GM12878 (cell line): Measurements from ENCODE around the gene AZGP1. TPM values are rescaled to one million over a fixed set of nuclear protein-coding genes. Genes with fewer than 3 reads are reported as not detected.

Experiments used
- polyA plus RNA-seq, 11 experiments: library from polyadenylated mRNA; depleted of rRNA in 4 of 11; unstranded in 6 of 11; stranded (reverse) in 5 of 11; fragments of >200 nt; fragmentation: Nextera tagmentation in 4 of 11; fragmentation: Illumina TruSeq in 1 of 11; extraction: Ambion mirVana in 4 of 11; extraction: Trizol in 1 of 11; gene quantifications; 1 replicate in 1 of 11; 2 replicates in 10 of 11; pipeline versions ENCODE4 v1.2.1 to v1.2.3, GENCODE V29; 2011 to 2016; ENCODE audit warnings: inconsistent platforms in 2 of 11, missing spikeins in 2 of 11, low read depth in 1 of 11
- small RNA-seq: library from RNA; depleted of rRNA; stranded (forward); fragments of <200 nt; gene quantifications from one replicate; pipeline ENCODE3, GENCODE V24; 2014
- total RNA-seq, 4 experiments: library from RNA; depleted of rRNA in 3 of 4; stranded (reverse); fragments of >200 nt in 3 of 4; fragmentation: Illumina TruSeq in 1 of 4; extraction: Trizol in 1 of 4; gene quantifications; 2 replicates each; pipeline versions ENCODE4 v1.2.1 to v1.2.3, GENCODE V29; 2013 to 2021

AZGP1 gene
- total and polyA plus RNA-seq, 10 of the 15 experiments (the other 5 are each of a cell fraction or from before 2014, with no cell fraction given), result 0.18 to 0.64 (median 0.29) TPM; not detected in 5

Small RNA genes within 50 kb of the gene (small RNA-seq; reads per million reads assigned to genes)
- not detected for gene RF00019
- not detected for gene RF00561

Other genes with a start within 250 kb of the AZGP1 start
Only the 7 nearest of the 21 such genes appear.
- 0.22 and 0.34 TPM in 2 replicates for gene OR2AE1, start 99.0 kb downstream of the AZGP1 start, total RNA-seq (2014; rRNA removed)
- gene OR2AE1, start 99.0 kb downstream of the AZGP1 start, total RNA-seq (2014; rRNA removed; fragmentation: Illumina TruSeq; extraction: Trizol), result not detected in 2 replicates
- gene OR2AE1, start 99.0 kb downstream of the AZGP1 start, total RNA-seq (2021), result 0.21 TPM in 1 of 2 replicates, not detected in the other
- 0.05 TPM in 1 of 2 replicates, not detected in the other for gene OR2AE1, start 99.0 kb downstream of the AZGP1 start, polyA plus RNA-seq (2011; rRNA removed)
- gene OR2AE1, start 99.0 kb downstream of the AZGP1 start, polyA plus RNA-seq (2014; fragmentation: Illumina TruSeq; extraction: Trizol), result 0.12 and 0.62 TPM in 2 replicates
- not detected for gene OR2AE1, start 99.0 kb downstream of the AZGP1 start, polyA plus RNA-seq (2014; fragmentation: Nextera tagmentation; extraction: Ambion mirVana)
- gene OR2AE1, start 99.0 kb downstream of the AZGP1 start, polyA plus RNA-seq (2014; rRNA removed), result not detected in 2 replicates
- under 1 TPM; 0.15 to 0.26 TPM for gene OR2AE1, start 99.0 kb downstream of the AZGP1 start, polyA plus RNA-seq (2016; fragmentation: Nextera tagmentation; extraction: Ambion mirVana)
- gene TRIM4, start 56.5 kb downstream of the AZGP1 start, total RNA-seq (2014; rRNA removed), result 18.0 and 18.4 TPM in 2 replicates
- gene TRIM4, start 56.5 kb downstream of the AZGP1 start, total RNA-seq (2014; rRNA removed; fragmentation: Illumina TruSeq; extraction: Trizol), result 17.5 and 18.5 TPM in 2 replicates
- gene TRIM4, start 56.5 kb downstream of the AZGP1 start, total RNA-seq (2021), result 19.5 and 19.8 TPM in 2 replicates
- 21.8 and 25.0 TPM in 2 replicates for gene TRIM4, start 56.5 kb downstream of the AZGP1 start, polyA plus RNA-seq (2011; rRNA removed)
- gene TRIM4, start 56.5 kb downstream of the AZGP1 start, polyA plus RNA-seq (2014; fragmentation: Illumina TruSeq; extraction: Trizol), result 20.4 and 20.8 TPM in 2 replicates
- gene TRIM4, start 56.5 kb downstream of the AZGP1 start, polyA plus RNA-seq (2014; fragmentation: Nextera tagmentation; extraction: Ambion mirVana), result 1 to 10 TPM; 4.8 to 6.0 TPM
- 14.2 and 15.5 TPM in 2 replicates for gene TRIM4, start 56.5 kb downstream of the AZGP1 start, polyA plus RNA-seq (2014; rRNA removed)
- gene TRIM4, start 56.5 kb downstream of the AZGP1 start, polyA plus RNA-seq (2016; fragmentation: Nextera tagmentation; extraction: Ambion mirVana), result 10 to 100 TPM; 16.5 to 19.4 TPM
- gene GJC3, start 46.4 kb downstream of the AZGP1 start, total RNA-seq (2014; rRNA removed), result not detected in 2 replicates
- gene GJC3, start 46.4 kb downstream of the AZGP1 start, total RNA-seq (2014; rRNA removed; fragmentation: Illumina TruSeq; extraction: Trizol), result 0.18 TPM in 1 of 2 replicates, not detected in the other
- not detected in 2 replicates for gene GJC3, start 46.4 kb downstream of the AZGP1 start, total RNA-seq (2021)
- gene GJC3, start 46.4 kb downstream of the AZGP1 start, polyA plus RNA-seq (2011; rRNA removed), result not detected in 2 replicates
- gene GJC3, start 46.4 kb downstream of the AZGP1 start, polyA plus RNA-seq (2014; fragmentation: Illumina TruSeq; extraction: Trizol), result 0.06 TPM in 1 of 2 replicates, not detected in the other
- not detected for gene GJC3, start 46.4 kb downstream of the AZGP1 start, polyA plus RNA-seq (2014; fragmentation: Nextera tagmentation; extraction: Ambion mirVana)
- 0.06 and 0.20 TPM in 2 replicates for gene GJC3, start 46.4 kb downstream of the AZGP1 start, polyA plus RNA-seq (2014; rRNA removed)
- gene GJC3, start 46.4 kb downstream of the AZGP1 start, polyA plus RNA-seq (2016; fragmentation: Nextera tagmentation; extraction: Ambion mirVana), result under 1 TPM in 1 of 2 experiments, not detected in 1; 0.11 TPM
- 12.5 and 12.7 TPM in 2 replicates for gene ZKSCAN1, start 39.6 kb upstream of the AZGP1 start, total RNA-seq (2014; rRNA removed)
- gene ZKSCAN1, start 39.6 kb upstream of the AZGP1 start, total RNA-seq (2014; rRNA removed; fragmentation: Illumina TruSeq; extraction: Trizol), result 20.9 and 21.2 TPM in 2 replicates
- 34.4 and 35.8 TPM in 2 replicates for gene ZKSCAN1, start 39.6 kb upstream of the AZGP1 start, total RNA-seq (2021)
- 26.0 and 29.7 TPM in 2 replicates for gene ZKSCAN1, start 39.6 kb upstream of the AZGP1 start, polyA plus RNA-seq (2011; rRNA removed)
- gene ZKSCAN1, start 39.6 kb upstream of the AZGP1 start, polyA plus RNA-seq (2014; fragmentation: Illumina TruSeq; extraction: Trizol), result 17.8 and 19.3 TPM in 2 replicates
- 1 to 10 TPM; 3.2 to 4.6 TPM for gene ZKSCAN1, start 39.6 kb upstream of the AZGP1 start, polyA plus RNA-seq (2014; fragmentation: Nextera tagmentation; extraction: Ambion mirVana)
- 12.8 and 13.9 TPM in 2 replicates for gene ZKSCAN1, start 39.6 kb upstream of the AZGP1 start, polyA plus RNA-seq (2014; rRNA removed)
- gene ZKSCAN1, start 39.6 kb upstream of the AZGP1 start, polyA plus RNA-seq (2016; fragmentation: Nextera tagmentation; extraction: Ambion mirVana), result 10 to 100 TPM; 18.3 to 19.3 TPM
- 5.8 and 5.9 TPM in 2 replicates for gene ZSCAN21, start 73.7 kb upstream of the AZGP1 start, total RNA-seq (2014; rRNA removed)
- gene ZSCAN21, start 73.7 kb upstream of the AZGP1 start, total RNA-seq (2014; rRNA removed; fragmentation: Illumina TruSeq; extraction: Trizol), result 7.3 and 7.8 TPM in 2 replicates
- gene ZSCAN21, start 73.7 kb upstream of the AZGP1 start, total RNA-seq (2021), result 5.8 and 8.0 TPM in 2 replicates
- 8.7 and 9.4 TPM in 2 replicates for gene ZSCAN21, start 73.7 kb upstream of the AZGP1 start, polyA plus RNA-seq (2011; rRNA removed)
- gene ZSCAN21, start 73.7 kb upstream of the AZGP1 start, polyA plus RNA-seq (2014; fragmentation: Illumina TruSeq; extraction: Trizol), result 6.7 and 6.9 TPM in 2 replicates
- 1 to 10 TPM; 1.9 to 3.1 TPM for gene ZSCAN21, start 73.7 kb upstream of the AZGP1 start, polyA plus RNA-seq (2014; fragmentation: Nextera tagmentation; extraction: Ambion mirVana)
- 5.2 and 5.8 TPM in 2 replicates for gene ZSCAN21, start 73.7 kb upstream of the AZGP1 start, polyA plus RNA-seq (2014; rRNA removed)
- 1 to 10 TPM; 7.4 to 9.6 TPM for gene ZSCAN21, start 73.7 kb upstream of the AZGP1 start, polyA plus RNA-seq (2016; fragmentation: Nextera tagmentation; extraction: Ambion mirVana)
- gene ZNF3, start 105.7 kb upstream of the AZGP1 start, total RNA-seq (2014; rRNA removed), result 26.2 and 34.9 TPM in 2 replicates
- 34.9 and 36.0 TPM in 2 replicates for gene ZNF3, start 105.7 kb upstream of the AZGP1 start, total RNA-seq (2014; rRNA removed; fragmentation: Illumina TruSeq; extraction: Trizol)
- 28.5 and 30.7 TPM in 2 replicates for gene ZNF3, start 105.7 kb upstream of the AZGP1 start, total RNA-seq (2021)
- 31.1 and 32.1 TPM in 2 replicates for gene ZNF3, start 105.7 kb upstream of the AZGP1 start, polyA plus RNA-seq (2011; rRNA removed)
- gene ZNF3, start 105.7 kb upstream of the AZGP1 start, polyA plus RNA-seq (2014; fragmentation: Illumina TruSeq; extraction: Trizol), result 37.4 and 48.6 TPM in 2 replicates
- 10 to 100 TPM; 17.2 to 19.0 TPM for gene ZNF3, start 105.7 kb upstream of the AZGP1 start, polyA plus RNA-seq (2014; fragmentation: Nextera tagmentation; extraction: Ambion mirVana)
- gene ZNF3, start 105.7 kb upstream of the AZGP1 start, polyA plus RNA-seq (2014; rRNA removed), result 22.6 and 27.3 TPM in 2 replicates
- gene ZNF3, start 105.7 kb upstream of the AZGP1 start, polyA plus RNA-seq (2016; fragmentation: Nextera tagmentation; extraction: Ambion mirVana), result 10 to 100 TPM; 29.0 to 29.7 TPM
- 40.2 and 43.4 TPM in 2 replicates for gene COPS6, start 112.9 kb upstream of the AZGP1 start, total RNA-seq (2014; rRNA removed)
- 28.5 and 28.6 TPM in 2 replicates for gene COPS6, start 112.9 kb upstream of the AZGP1 start, total RNA-seq (2014; rRNA removed; fragmentation: Illumina TruSeq; extraction: Trizol)
- gene COPS6, start 112.9 kb upstream of the AZGP1 start, total RNA-seq (2021), result 75.2 and 79.6 TPM in 2 replicates
- 58.5 and 81.8 TPM in 2 replicates for gene COPS6, start 112.9 kb upstream of the AZGP1 start, polyA plus RNA-seq (2011; rRNA removed)
- gene COPS6, start 112.9 kb upstream of the AZGP1 start, polyA plus RNA-seq (2014; fragmentation: Illumina TruSeq; extraction: Trizol), result 81.1 and 84.8 TPM in 2 replicates
- 100 to 1,000 TPM in 1 of 2 experiments, 10 to 100 TPM in 1; 64.1 to 108 TPM for gene COPS6, start 112.9 kb upstream of the AZGP1 start, polyA plus RNA-seq (2014; fragmentation: Nextera tagmentation; extraction: Ambion mirVana)
- 97.3 and 99.4 TPM in 2 replicates for gene COPS6, start 112.9 kb upstream of the AZGP1 start, polyA plus RNA-seq (2014; rRNA removed)
- 100 to 1,000 TPM; 152 to 182 TPM for gene COPS6, start 112.9 kb upstream of the AZGP1 start, polyA plus RNA-seq (2016; fragmentation: Nextera tagmentation; extraction: Ambion mirVana)